ENCODE data around the gene GALNT17.
"Not testable (repeated sequence)": the region's sequence is repeated elsewhere in the genome, so short reads cannot be mapped to it uniquely, and the experiment has no call there.

Gene GALNT17

GRCh38 chr7:71618278-71618677 lies 486.3 kb downstream of the GALNT17 start:
- no peak for DNase-seq (ENCODE audit: low read depth in 2 of 2, low spot score in 1 of 2)

- DNase-seq (ENCODE audit: low read depth in 2 of 2, low spot score in 1 of 2) = no peak
Observed at GRCh38 chr7:71625545-71625944, 493.6 kb downstream of the GALNT17 start.

GRCh38 chr7:71626206-71626605 lies 494.3 kb downstream of the GALNT17 start:
- no peak for DNase-seq (ENCODE audit: low read depth in 2 of 2, low spot score in 1 of 2)

- no peak for DNase-seq (ENCODE audit: low read depth in 2 of 2, low spot score in 1 of 2)
Observed at GRCh38 chr7:71627651-71628050, 495.7 kb downstream of the GALNT17 start.

- DNase-seq (ENCODE audit: low read depth in 2 of 2, low spot score in 1 of 2) = no peak
Observed at GRCh38 chr7:71630516-71630915, 498.6 kb downstream of the GALNT17 start.

- no peak for DNase-seq (ENCODE audit: low read depth in 2 of 2, low spot score in 1 of 2)
Observed at GRCh38 chr7:71633551-71634008, 501.6 kb downstream of the GALNT17 start.

- DNase-seq (ENCODE audit: low read depth in 2 of 2, low spot score in 1 of 2) = not testable (repeated sequence)
Observed at GRCh38 chr7:71635849-71636248, 503.9 kb downstream of the GALNT17 start.

GRCh38 chr7:71636329-71636728 lies 504.4 kb downstream of the GALNT17 start:
- no peak for DNase-seq (ENCODE audit: low read depth in 2 of 2, low spot score in 1 of 2)

GRCh38 chr7:71637578-71637977 lies 505.6 kb downstream of the GALNT17 start:
- no peak for DNase-seq (ENCODE audit: low read depth in 2 of 2, low spot score in 1 of 2)

GRCh38 chr7:71638108-71638507 lies 506.2 kb downstream of the GALNT17 start:
- DNase-seq (ENCODE audit: low read depth in 2 of 2, low spot score in 1 of 2) = no peak

- no peak for DNase-seq (ENCODE audit: low read depth in 2 of 2, low spot score in 1 of 2)
Observed at GRCh38 chr7:71639382-71640085, 507.6 kb downstream of the GALNT17 start.

- DNase-seq (ENCODE audit: low read depth in 2 of 2, low spot score in 1 of 2) = not testable (repeated sequence)
Observed at GRCh38 chr7:71643031-71643430, 511.1 kb downstream of the GALNT17 start.

GRCh38 chr7:71645836-71646235 lies 513.9 kb downstream of the GALNT17 start:
- DNase-seq (ENCODE audit: low read depth in 2 of 2, low spot score in 1 of 2) = no peak

- DNase-seq (ENCODE audit: low read depth in 2 of 2, low spot score in 1 of 2) = no peak
Observed at GRCh38 chr7:71649812-71650211, 517.9 kb downstream of the GALNT17 start.

- DNase-seq (ENCODE audit: low read depth in 2 of 2, low spot score in 1 of 2) = no peak
Observed at GRCh38 chr7:71650653-71651337, 518.9 kb downstream of the GALNT17 start.

- no peak for DNase-seq (ENCODE audit: low read depth in 2 of 2, low spot score in 1 of 2)
Observed at GRCh38 chr7:71652510-71652909, 520.6 kb downstream of the GALNT17 start.

- DNase-seq (ENCODE audit: low read depth in 2 of 2, low spot score in 1 of 2) = no peak
Observed at GRCh38 chr7:71657386-71657785, 525.4 kb downstream of the GALNT17 start.

- no peak for DNase-seq (ENCODE audit: low read depth in 2 of 2, low spot score in 1 of 2)
Observed at GRCh38 chr7:71659622-71660021, 527.7 kb downstream of the GALNT17 start.

- DNase-seq (ENCODE audit: low read depth in 2 of 2, low spot score in 1 of 2) = no peak
Observed at GRCh38 chr7:71661671-71662224, 529.8 kb downstream of the GALNT17 start.

GRCh38 chr7:71665716-71666115 lies 533.8 kb downstream of the GALNT17 start:
- DNase-seq (ENCODE audit: low read depth in 2 of 2, low spot score in 1 of 2) = no peak

GRCh38 chr7:71668572-71668971 lies 536.6 kb downstream of the GALNT17 start:
- no peak for DNase-seq (ENCODE audit: low read depth in 2 of 2, low spot score in 1 of 2)

GRCh38 chr7:71679480-71679879 lies 547.5 kb downstream of the GALNT17 start:
- no peak for DNase-seq (ENCODE audit: low read depth in 2 of 2, low spot score in 1 of 2)
